DMS153 treated with DMSO at 0.1 percent for 48 hours (cell line): Measurements from ENCODE around the gene SEMG1.

ENCODE experiments used
- DNase-seq: peaks from one replicate; lab custom pipeline; 2025; ENCODE audit not compliant: unreplicated experiment; lab: John Stamatoyannopoulos, UW

SEMG1 gene

GRCh38 chr20:45206725-45207124, at the start of gene SEMG1:
TSS of gene SEMG1 (plus strand) at chr20:45207033. CDS start at chr20:45207054, 21 bp downstream.
- no peak for DNase-seq

- DNase-seq = no peak
Observed at GRCh38 chr20:45157962-45158361, 48.9 kb upstream of the SEMG1 start.

- no peak for DNase-seq
Observed at GRCh38 chr20:45163083-45163803, 43.6 kb upstream of the SEMG1 start.

GRCh38 chr20:45164906-45165305, 41.9 kb upstream of the SEMG1 start:
- no peak for DNase-seq

- DNase-seq = no peak
Observed at GRCh38 chr20:45173522-45173921, 33.3 kb upstream of the SEMG1 start.

GRCh38 chr20:45174434-45175364, 32.1 kb upstream of the SEMG1 start, which contains the start of gene PI3:
TSS of gene PI3 (plus strand) at chr20:45174902. CDS start at chr20:45174923, 21 bp downstream.
- no peak for DNase-seq

- peak; percentile 11 for DNase-seq
Observed at GRCh38 chr20:45176526-45177267, 30.1 kb upstream of the SEMG1 start.

GRCh38 chr20:45179166-45179565, 27.7 kb upstream of the SEMG1 start:
- DNase-seq = no peak

GRCh38 chr20:45181639-45182038, 25.2 kb upstream of the SEMG1 start:
- DNase-seq = no peak

GRCh38 chr20:45183084-45183483, 23.7 kb upstream of the SEMG1 start:
- DNase-seq = no peak

GRCh38 chr20:45187693-45188092, 19.1 kb upstream of the SEMG1 start:
- DNase-seq = no peak

GRCh38 chr20:45189067-45189609, 17.7 kb upstream of the SEMG1 start:
- DNase-seq = no peak

GRCh38 chr20:45189861-45190260, 17.0 kb upstream of the SEMG1 start:
- DNase-seq = no peak

GRCh38 chr20:45191926-45192325, 14.9 kb upstream of the SEMG1 start:
- DNase-seq = no peak

- no peak for DNase-seq
Observed at GRCh38 chr20:45193331-45193730, 13.5 kb upstream of the SEMG1 start.

GRCh38 chr20:45209924-45210323, 3.1 kb downstream of the SEMG1 start:
- DNase-seq = no peak

- DNase-seq = no peak
Observed at GRCh38 chr20:45211569-45212474, 5.0 kb downstream of the SEMG1 start.

- no peak for DNase-seq
Observed at GRCh38 chr20:45212836-45213235, 6.0 kb downstream of the SEMG1 start.

GRCh38 chr20:45218124-45218523, 11.3 kb downstream of the SEMG1 start:
- no peak for DNase-seq

- DNase-seq = no peak
Observed at GRCh38 chr20:45218636-45219035, 11.8 kb downstream of the SEMG1 start.
